ENCODE measurements around the gene GPR162.

GRCh38 chr12:6834254-6834653, 12.6 kb downstream of the GPR162 start:
- TF ChIP-seq CTCF (IDR thresholded peaks at IDR 0.05; ENCODE audit: low read length) (no peak), EZH2 (optimal IDR thresholded peaks at IDR 0.05; ENCODE audit: low read depth, low read length) (no peak)

Measured in MM.1S (cell line).